Lung (tissue), 12 donors: Measurements from ENCODE around the gene FBXO4. TPM values are rescaled to one million over a fixed set of nuclear protein-coding genes. Genes with fewer than 3 reads are reported as not detected.
A peak's percentile ranks its signal among the peaks of the same experiment; 100 is the strongest.

Experiments
- ATAC-seq: fragments of 200-7000 bp; cut with Tn5 transposase; one replicate; pipeline ENCODE4 v1.9.1; 2020; ENCODE audit warnings: moderate number of reproducible peaks; ENCODE audit not compliant: insufficient read depth, low FRiP score
- DNase-seq, 3 donors: peaks; one replicate each; pipeline ENCODE4 v3.0.0-alpha.2; 2013 to 2017
- H3K27ac ChIP-seq, 2 donors: one replicate each; pipeline ENCODE4 v1.5.1; 2013; ENCODE audit warnings: mild to moderate bottlenecking in 2 of 2, moderate library complexity in 2 of 2, control low read depth in 1 of 2, inconsistent platforms in 1 of 2, low read depth in 1 of 2, low read length in 1 of 2
- H3K27me3 ChIP-seq, 3 donors: one replicate each; pipeline ENCODE4 v1.5.1; 2013; ENCODE audit warnings: low read length in 2 of 3; ENCODE audit not compliant: control insufficient read depth in 3 of 3, insufficient read depth in 3 of 3
- H3K36me3 ChIP-seq, 4 donors: one replicate each; pipeline ENCODE4 v1.5.1; 2013; ENCODE audit warnings: low read length in 4 of 4, mild to moderate bottlenecking in 1 of 4, moderate library complexity in 1 of 4; ENCODE audit not compliant: control insufficient read depth in 4 of 4, insufficient read depth in 4 of 4
- H3K4me1 ChIP-seq, 5 donors: one replicate each; pipeline ENCODE4 v1.5.1; 2013; ENCODE audit warnings: low read length in 5 of 5, mild to moderate bottlenecking in 2 of 5, moderate library complexity in 1 of 5; ENCODE audit not compliant: control insufficient read depth in 5 of 5, insufficient read depth in 5 of 5
- H3K4me3 ChIP-seq: one replicate; pipeline ENCODE4 v1.5.1; 2013; ENCODE audit warnings: mild to moderate bottlenecking, control low read depth, moderate library complexity
- H3K9ac ChIP-seq, 2 donors: one replicate each; pipeline ENCODE4 v1.5.1; 2013; ENCODE audit warnings: low read length in 2 of 2, control low read depth in 1 of 2; ENCODE audit not compliant: insufficient read depth in 1 of 2
- H3K9me3 ChIP-seq, 4 donors: one replicate each; pipeline ENCODE4 v1.5.1; 2013; ENCODE audit warnings: low read length in 3 of 4, mild to moderate bottlenecking in 1 of 4, moderate library complexity in 1 of 4; ENCODE audit not compliant: control insufficient read depth in 4 of 4, insufficient read depth in 3 of 4
- WGBS, 2 donors: extraction: QIAGEN DNeasy Blood & Tissue Kit; methylation state at CpG; one replicate each; pipeline ENCODE4 v1.1.7; 2013; 5-methylcytosine and 5-hydroxymethylcytosine counted together
- polyA plus RNA-seq, 2 donors: library from polyadenylated mRNA; stranded (reverse); fragments of 200-250 nt; gene quantifications; one replicate each; pipeline ENCODE4 v1.2.1, GENCODE V29; 2013
- total RNA-seq, 2 donors: library from RNA; depleted of rRNA in 1 of 2; stranded (reverse); fragments of >200 nt in 1 of 2; gene quantifications; one replicate each; pipeline ENCODE4 v1.2.1, GENCODE V29; 2014 to 2021
- TF ChIP-seq, protein P1 (sequence below): IDR thresholded peaks from 2 replicates; pipeline ENCODE4 v1.5.1; 2012; ENCODE audit warnings: mild to moderate bottlenecking; ENCODE audit errors: control extremely low read depth, extremely low read depth
- donor health status: control.
- donor health status: control.
- donor health status: Bipolar disorder and iron deficiency.
- donor health status: healthy.
- donor health status: DM: yes; HTN: yes; CAD: no.

Gene FBXO4
- total and polyA plus RNA-seq, 4 donors = 7.7 to 19.3 (median 13.7) TPM

DNA sequence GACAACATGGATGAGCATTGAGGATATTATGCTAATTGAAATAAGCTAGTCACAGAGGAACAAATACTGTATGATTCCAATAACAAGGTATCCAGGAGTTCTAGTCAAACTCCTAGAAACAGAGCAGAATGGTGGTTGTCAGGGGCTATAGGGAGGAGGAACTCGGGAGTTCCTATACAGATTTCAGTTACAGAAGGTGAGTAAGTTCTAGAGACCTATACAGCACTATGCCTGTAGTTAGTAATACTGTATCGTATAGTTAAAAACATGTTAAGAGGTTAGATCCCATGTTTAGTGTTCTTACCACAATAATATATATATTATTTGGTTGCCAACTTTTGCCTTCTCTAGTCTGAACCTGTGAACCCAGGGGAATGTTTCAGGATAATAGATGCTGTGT is 46.9 kb upstream of the FBXO4 start:
- Histone ChIP-seq H3K9me3 (no peaks in the 10 kb centered on the region), H3K4me1 (peaks cover 0 to 22% (median 0%) of the 10 kb centered on the region in 5 donors), H3K4me3 (no peak overlapping the region), H3K27me3 (no peaks in the 10 kb centered on the region), H3K36me3 (no peaks in the 10 kb centered on the region), H3K9ac (no peak overlapping the region), H3K27ac (no peak overlapping the region)
- DNase-seq (no peak), ATAC-seq (no peak)
- TF ChIP-seq, protein P1, sequence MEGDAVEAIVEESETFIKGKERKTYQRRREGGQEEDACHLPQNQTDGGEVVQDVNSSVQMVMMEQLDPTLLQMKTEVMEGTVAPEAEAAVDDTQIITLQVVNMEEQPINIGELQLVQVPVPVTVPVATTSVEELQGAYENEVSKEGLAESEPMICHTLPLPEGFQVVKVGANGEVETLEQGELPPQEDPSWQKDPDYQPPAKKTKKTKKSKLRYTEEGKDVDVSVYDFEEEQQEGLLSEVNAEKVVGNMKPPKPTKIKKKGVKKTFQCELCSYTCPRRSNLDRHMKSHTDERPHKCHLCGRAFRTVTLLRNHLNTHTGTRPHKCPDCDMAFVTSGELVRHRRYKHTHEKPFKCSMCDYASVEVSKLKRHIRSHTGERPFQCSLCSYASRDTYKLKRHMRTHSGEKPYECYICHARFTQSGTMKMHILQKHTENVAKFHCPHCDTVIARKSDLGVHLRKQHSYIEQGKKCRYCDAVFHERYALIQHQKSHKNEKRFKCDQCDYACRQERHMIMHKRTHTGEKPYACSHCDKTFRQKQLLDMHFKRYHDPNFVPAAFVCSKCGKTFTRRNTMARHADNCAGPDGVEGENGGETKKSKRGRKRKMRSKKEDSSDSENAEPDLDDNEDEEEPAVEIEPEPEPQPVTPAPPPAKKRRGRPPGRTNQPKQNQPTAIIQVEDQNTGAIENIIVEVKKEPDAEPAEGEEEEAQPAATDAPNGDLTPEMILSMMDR = no peak
- 76 to 85% methylated on average over 2 of the region's 2 CpGs for WGBS, 2 donors

DNA sequence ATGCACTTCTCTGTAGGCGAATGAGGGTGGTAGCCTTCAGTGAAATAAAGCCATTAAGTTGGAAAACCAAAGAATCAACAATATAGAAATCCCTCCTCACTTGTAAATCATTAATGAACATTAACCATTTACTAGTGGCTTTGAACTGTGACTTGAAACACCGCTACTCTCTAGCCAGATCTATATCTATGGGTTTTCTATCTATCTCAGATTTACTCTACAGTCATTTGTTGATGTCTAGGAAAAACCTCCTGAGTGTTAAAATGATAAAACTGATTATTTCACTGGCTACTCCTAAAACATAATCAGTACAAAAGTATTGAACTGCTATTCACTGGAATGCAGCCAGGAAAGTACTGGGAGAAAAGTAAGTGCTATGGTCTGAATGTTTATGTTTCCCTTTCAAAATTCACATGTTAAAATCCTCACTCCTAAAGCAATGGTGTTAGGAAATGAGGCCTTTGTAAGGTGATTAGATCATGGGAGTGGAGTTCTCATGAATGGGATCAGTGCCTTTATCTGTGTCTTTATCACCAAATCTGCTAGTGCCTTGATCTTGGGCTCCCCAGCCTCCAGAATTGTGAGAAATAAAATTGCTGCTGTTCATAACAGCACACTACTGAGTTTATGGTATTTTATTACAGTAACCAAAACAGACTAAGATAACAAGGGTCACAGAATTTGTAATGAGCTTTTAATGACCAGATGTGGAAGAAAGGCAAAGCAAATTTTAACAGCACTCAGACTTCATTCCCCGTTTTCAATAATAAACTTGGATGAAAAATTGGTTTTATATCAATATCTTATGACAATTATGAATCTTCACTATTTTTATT is 46.2 kb upstream of the FBXO4 start:
- H3K4me3 ChIP-seq = no peak overlapping the region
- no peak overlapping the region for H3K9ac ChIP-seq
- no peak overlapping the region for H3K27ac ChIP-seq
- no peak for ATAC-seq
- 77 to 81% methylated on average over 3 of the region's 3 CpGs for WGBS, 2 donors
- no peaks in the 10 kb centered on the region for H3K9me3 ChIP-seq
- DNase-seq = peak; percentile 20 to 85 (median 78)
- H3K27me3 ChIP-seq = no peaks in the 10 kb centered on the region
- H3K36me3 ChIP-seq = no peaks in the 10 kb centered on the region
- peaks cover 0 to 22% (median 0%) of the 10 kb centered on the region in 5 donors for H3K4me1 ChIP-seq
- TF ChIP-seq, protein P1 = no peak

DNA sequence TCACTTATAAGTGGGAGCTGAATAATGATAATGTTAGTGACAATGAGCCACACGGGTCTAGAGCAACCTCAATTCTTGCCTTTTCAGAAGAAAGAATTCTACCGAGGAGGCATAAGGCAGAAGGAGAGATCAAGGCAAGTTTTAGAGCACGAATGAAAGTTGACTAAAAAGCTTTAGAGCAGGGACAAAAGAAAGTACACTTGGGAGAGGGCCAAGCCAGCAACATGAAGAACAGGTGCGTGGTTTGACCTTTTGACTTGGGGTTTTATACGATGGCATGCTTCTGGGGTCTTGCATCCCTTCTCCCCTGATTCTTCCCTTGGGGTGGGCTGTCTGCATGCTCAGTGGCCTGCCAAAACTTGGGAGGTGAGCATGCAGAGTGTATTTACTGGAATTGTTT is 42.3 kb upstream of the FBXO4 start:
- ATAC-seq (no peak), DNase-seq (no peak)
- H3K4me1 ChIP-seq = peaks cover 0 to 21% (median 0%) of the 10 kb centered on the region in 5 donors
- WGBS, 2 donors = 75 to 90% methylated on average over 5 of the region's 5 CpGs
- no peaks in the 10 kb centered on the region for H3K9me3 ChIP-seq
- H3K27me3 ChIP-seq = no peaks in the 10 kb centered on the region
- no peak overlapping the region for H3K4me3 ChIP-seq
- H3K27ac ChIP-seq = no peak overlapping the region
- H3K36me3 ChIP-seq = no peaks in the 10 kb centered on the region
- TF ChIP-seq, protein P1 = no peak
- H3K9ac ChIP-seq = no peak overlapping the region

DNA sequence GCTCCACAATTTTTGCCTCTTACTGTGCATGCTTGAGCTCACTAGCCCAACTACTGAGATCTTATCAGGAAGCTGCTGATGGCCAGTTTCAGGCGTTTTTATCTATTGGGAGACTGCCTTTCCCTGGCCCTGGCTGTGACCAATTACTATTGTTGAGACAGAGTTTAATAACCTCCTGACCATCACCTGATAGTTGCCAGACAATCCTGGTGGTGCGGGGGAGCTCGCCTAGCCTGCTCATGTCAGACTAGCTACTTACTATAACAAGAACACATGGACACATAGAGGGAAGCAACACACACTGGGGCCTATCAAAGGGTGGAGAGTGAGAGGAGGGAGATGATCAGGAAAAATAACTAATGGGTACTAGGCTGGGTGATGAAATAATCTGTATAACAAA is 41.8 kb upstream of the FBXO4 start:
- no peak for DNase-seq
- peaks cover 0 to 16% (median 0%) of the 10 kb centered on the region in 5 donors for H3K4me1 ChIP-seq
- H3K27ac ChIP-seq = no peak overlapping the region
- no peak overlapping the region for H3K9ac ChIP-seq
- WGBS, 2 donors = 80 to 84% methylated on average over 3 of the region's 3 CpGs
- H3K9me3 ChIP-seq = no peaks in the 10 kb centered on the region
- ATAC-seq = no peak
- no peak overlapping the region for H3K4me3 ChIP-seq
- TF ChIP-seq, protein P1 = no peak
- H3K36me3 ChIP-seq = no peaks in the 10 kb centered on the region
- H3K27me3 ChIP-seq = no peaks in the 10 kb centered on the region
